ENCODE measurements around the gene MYO1C.

DNA sequence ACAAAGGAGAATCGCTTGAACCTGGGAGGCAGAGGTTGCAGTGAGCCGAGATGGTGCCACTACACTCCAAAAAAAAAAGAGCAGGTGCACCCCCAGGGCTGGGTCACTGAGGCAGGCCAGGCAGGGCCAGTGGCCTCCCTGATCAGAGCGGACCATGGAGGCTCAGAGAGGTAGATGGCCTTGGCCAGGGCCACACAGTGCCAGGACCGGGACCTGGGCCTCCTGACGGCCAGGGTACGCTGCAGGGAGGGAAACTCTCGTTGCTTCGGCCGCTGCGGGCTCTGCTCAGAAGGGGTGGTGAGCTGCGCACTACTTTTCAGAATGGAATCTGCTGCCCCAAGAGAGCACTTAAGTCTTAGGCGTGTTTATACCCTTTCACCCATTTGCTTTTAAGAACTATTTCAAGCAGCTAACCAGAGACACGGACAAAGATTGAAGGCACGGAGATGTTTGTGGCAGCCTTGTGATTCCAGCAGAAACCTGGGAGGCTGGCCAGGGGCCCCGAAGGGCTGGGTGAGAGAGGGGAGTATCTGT is 17.1 kb downstream of the MYO1C start:
- TF ChIP-seq POLR2A (IDR thresholded peaks at IDR 0.05; ENCODE audit: borderline replicate concordance, extremely low read depth, insufficient read depth, insufficient read length) (no peak), POLR2AphosphoS5 (IDR thresholded peaks at IDR 0.05; ENCODE audit: low read depth, low read length) (no peak), EZH2phosphoT487 (IDR thresholded peaks at IDR 0.05; ENCODE audit: borderline replicate concordance) (no peak), EZH2 (IDR thresholded peaks at IDR 0.05) (no peak), ELF1 (IDR thresholded peaks at IDR 0.05; ENCODE audit: borderline replicate concordance, low read depth) (no peak)
- TF ChIP-seq, protein P1, sequence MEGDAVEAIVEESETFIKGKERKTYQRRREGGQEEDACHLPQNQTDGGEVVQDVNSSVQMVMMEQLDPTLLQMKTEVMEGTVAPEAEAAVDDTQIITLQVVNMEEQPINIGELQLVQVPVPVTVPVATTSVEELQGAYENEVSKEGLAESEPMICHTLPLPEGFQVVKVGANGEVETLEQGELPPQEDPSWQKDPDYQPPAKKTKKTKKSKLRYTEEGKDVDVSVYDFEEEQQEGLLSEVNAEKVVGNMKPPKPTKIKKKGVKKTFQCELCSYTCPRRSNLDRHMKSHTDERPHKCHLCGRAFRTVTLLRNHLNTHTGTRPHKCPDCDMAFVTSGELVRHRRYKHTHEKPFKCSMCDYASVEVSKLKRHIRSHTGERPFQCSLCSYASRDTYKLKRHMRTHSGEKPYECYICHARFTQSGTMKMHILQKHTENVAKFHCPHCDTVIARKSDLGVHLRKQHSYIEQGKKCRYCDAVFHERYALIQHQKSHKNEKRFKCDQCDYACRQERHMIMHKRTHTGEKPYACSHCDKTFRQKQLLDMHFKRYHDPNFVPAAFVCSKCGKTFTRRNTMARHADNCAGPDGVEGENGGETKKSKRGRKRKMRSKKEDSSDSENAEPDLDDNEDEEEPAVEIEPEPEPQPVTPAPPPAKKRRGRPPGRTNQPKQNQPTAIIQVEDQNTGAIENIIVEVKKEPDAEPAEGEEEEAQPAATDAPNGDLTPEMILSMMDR (IDR thresholded peaks at IDR 0.05 in 2 of 3, conservative IDR thresholded peaks at IDR 0.05 in 1 of 3; ENCODE audit: borderline replicate concordance in 1 of 3, insufficient read depth in 1 of 3, low read depth in 2 of 3, low read length in 2 of 3), result no peak

Data from HCT116 (cell line).